HepG2 (cell line): Measurements from ENCODE around the gene USH2A.

ENCODE experiments used
- HNRNPL ChIP-seq: fragments of 200-400 bp; formaldehyde crosslinking; IDR thresholded peaks from 2 replicates; pipeline ENCODE4 v1.6.1; 2017; ENCODE audit warnings: mild to moderate bottlenecking, low read depth, low read length
- MATR3 ChIP-seq: sonication (generic); formaldehyde crosslinking; IDR thresholded peaks from 2 replicates; pipeline ENCODE4 v1.4.0; 2020; ENCODE audit warnings: missing genetic modification reagents
- SP1 ChIP-seq, 2 experiments: fragments of 450-650 bp in 1 of 2; sonication (generic) in 1 of 2; formaldehyde crosslinking in 1 of 2; IDR thresholded peaks; 2 replicates each; pipeline versions ENCODE4 v1.4.0 to v1.6.1; 2016 to 2020; ENCODE audit warnings: missing genetic modification reagents in 1 of 2
- SRF ChIP-seq: IDR thresholded peaks from 2 replicates; pipeline ENCODE4 v1.6.1; 2011; ENCODE audit warnings: mild to moderate bottlenecking, low read depth, low read length, moderate library complexity
- ZMYM4 ChIP-seq: sonication (generic); formaldehyde crosslinking; IDR thresholded peaks from 2 replicates; pipeline ENCODE4 v1.8.1; 2023; ENCODE audit warnings: mild to moderate bottlenecking, missing genetic modification reagents
- ZNF138 ChIP-seq: sonication (generic); formaldehyde crosslinking; IDR thresholded peaks from 2 replicates; pipeline ENCODE4 v1.5.0; 2020; ENCODE audit warnings: mild to moderate bottlenecking, low read depth, missing genetic modification reagents
- ZSCAN21 ChIP-seq: sonication (generic); formaldehyde crosslinking; IDR thresholded peaks from 2 replicates; pipeline ENCODE4 v1.8.0; 2022; ENCODE audit warnings: mild to moderate bottlenecking, missing genetic modification reagents, moderate library complexity, borderline replicate concordance
- TF ChIP-seq, protein P1 (sequence below): sonication (generic); formaldehyde crosslinking; IDR thresholded peaks from 2 replicates; pipeline ENCODE4 v1.4.0; 2020; ENCODE audit warnings: low read depth, missing genetic modification reagents
- TF ChIP-seq, protein P2 (sequence below): sonication (generic); formaldehyde crosslinking; IDR thresholded peaks from 2 replicates; pipeline ENCODE4 v1.5.0; 2020; ENCODE audit warnings: mild to moderate bottlenecking, missing genetic modification reagents, moderate library complexity

DNA sequence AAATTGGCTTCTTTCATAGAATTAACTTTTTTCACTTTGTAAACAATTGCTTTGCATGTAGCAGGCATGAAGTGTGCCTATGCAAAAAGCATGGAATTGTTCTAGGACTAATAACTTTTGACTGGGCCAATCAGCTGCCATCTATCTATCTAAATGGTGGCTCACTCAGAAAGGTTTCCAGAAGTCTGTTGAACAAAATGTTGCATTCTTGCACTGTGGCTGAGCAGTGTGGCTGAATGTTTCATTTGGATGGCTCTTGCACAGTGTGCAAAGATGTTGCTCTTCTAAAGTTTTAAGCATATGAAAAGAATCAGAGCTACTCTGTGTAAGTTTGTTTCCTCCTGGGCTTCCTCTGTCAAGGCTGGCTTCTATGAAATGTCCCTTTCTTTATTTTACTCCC is 642.6 kb downstream of the USH2A start:
- TF ChIP-seq, protein P1, sequence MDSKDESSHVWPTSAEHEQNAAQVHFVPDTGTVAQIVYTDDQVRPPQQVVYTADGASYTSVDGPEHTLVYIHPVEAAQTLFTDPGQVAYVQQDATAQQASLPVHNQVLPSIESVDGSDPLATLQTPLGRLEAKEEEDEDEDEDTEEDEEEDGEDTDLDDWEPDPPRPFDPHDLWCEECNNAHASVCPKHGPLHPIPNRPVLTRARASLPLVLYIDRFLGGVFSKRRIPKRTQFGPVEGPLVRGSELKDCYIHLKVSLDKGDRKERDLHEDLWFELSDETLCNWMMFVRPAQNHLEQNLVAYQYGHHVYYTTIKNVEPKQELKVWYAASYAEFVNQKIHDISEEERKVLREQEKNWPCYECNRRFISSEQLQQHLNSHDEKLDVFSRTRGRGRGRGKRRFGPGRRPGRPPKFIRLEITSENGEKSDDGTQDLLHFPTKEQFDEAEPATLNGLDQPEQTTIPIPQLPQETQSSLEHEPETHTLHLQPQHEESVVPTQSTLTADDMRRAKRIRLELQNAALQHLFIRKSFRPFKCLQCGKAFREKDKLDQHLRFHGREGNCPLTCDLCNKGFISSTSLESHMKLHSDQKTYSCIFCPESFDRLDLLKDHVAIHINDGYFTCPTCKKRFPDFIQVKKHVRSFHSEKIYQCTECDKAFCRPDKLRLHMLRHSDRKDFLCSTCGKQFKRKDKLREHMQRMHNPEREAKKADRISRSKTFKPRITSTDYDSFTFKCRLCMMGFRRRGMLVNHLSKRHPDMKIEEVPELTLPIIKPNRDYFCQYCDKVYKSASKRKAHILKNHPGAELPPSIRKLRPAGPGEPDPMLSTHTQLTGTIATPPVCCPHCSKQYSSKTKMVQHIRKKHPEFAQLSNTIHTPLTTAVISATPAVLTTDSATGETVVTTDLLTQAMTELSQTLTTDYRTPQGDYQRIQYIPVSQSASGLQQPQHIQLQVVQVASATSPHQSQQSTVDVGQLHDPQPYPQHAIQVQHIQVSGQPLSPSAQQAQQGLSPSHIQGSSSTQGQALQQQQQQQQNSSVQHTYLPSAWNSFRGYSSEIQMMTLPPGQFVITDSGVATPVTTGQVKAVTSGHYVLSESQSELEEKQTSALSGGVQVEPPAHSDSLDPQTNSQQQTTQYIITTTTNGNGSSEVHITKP (CRISPR knock-in tag), result no peak
- TF ChIP-seq, protein P2, sequence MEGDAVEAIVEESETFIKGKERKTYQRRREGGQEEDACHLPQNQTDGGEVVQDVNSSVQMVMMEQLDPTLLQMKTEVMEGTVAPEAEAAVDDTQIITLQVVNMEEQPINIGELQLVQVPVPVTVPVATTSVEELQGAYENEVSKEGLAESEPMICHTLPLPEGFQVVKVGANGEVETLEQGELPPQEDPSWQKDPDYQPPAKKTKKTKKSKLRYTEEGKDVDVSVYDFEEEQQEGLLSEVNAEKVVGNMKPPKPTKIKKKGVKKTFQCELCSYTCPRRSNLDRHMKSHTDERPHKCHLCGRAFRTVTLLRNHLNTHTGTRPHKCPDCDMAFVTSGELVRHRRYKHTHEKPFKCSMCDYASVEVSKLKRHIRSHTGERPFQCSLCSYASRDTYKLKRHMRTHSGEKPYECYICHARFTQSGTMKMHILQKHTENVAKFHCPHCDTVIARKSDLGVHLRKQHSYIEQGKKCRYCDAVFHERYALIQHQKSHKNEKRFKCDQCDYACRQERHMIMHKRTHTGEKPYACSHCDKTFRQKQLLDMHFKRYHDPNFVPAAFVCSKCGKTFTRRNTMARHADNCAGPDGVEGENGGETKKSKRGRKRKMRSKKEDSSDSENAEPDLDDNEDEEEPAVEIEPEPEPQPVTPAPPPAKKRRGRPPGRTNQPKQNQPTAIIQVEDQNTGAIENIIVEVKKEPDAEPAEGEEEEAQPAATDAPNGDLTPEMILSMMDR (CRISPR knock-in tag), result no peak
- TF ChIP-seq SRF (no peak), MATR3 (CRISPR knock-in tag) (no peak), SP1 (IDR thresholded peaks at IDR 0.05) (no peak), SP1 (CRISPR knock-in tag; IDR thresholded peaks at IDR 0.05) (no peak), HNRNPL (no peak), ZSCAN21 (no peak), ZMYM4 (no peak), ZNF138 (CRISPR knock-in tag) (no peak)
